ENCODE measurements around the gene NPC1. TPM values are rescaled to one million over a fixed set of nuclear protein-coding genes. Genes with fewer than 3 reads are reported as not detected.
A peak's percentile ranks its signal among the peaks of the same experiment; 100 is the strongest.

The NPC1 gene
- total RNA-seq, 1 experiment from 2014 or later, result 92.7 TPM

GRCh38 chr18:23609390-23610023, 23.2 kb upstream of the NPC1 start:
- ATAC-seq (no peak), DNase-seq (ENCODE audit: low read depth, low spot score) (no peak)
- H3K27me3 ChIP-seq (ENCODE audit: control insufficient read depth, insufficient read depth, low read length), result no peaks in the 10 kb centered on the region
- in situ Hi-C loops (cut with HindIII; ENCODE audit: low pct_unique_long_range_greater_than_20kb, low sequenced_read_pairs), result no loop called here
- H3K4me3 ChIP-seq (ENCODE audit: low read depth in 2 of 2, low read length in 2 of 2), result no peak overlapping the region
- intact Hi-C loops (cut with micrococcal nuclease; ENCODE audit: unreplicated experiment), result no loop called here
- no peaks in the 10 kb centered on the region for H3K36me3 ChIP-seq (ENCODE audit: control insufficient read depth, insufficient read depth, low read length)
- H3K27ac ChIP-seq (ENCODE audit: low read length), result no peak overlapping the region
- POLR2A ChIA-PET, result no interaction called here
- peaks cover 8% of the 10 kb centered on the region; the same call in 1 of the 2 replicates for H3K4me1 ChIP-seq (ENCODE audit: control insufficient read depth, insufficient read depth, low read length)
- BruUV-seq (replicated peaks), result no TSS peak
- TF ChIP-seq, protein P1, sequence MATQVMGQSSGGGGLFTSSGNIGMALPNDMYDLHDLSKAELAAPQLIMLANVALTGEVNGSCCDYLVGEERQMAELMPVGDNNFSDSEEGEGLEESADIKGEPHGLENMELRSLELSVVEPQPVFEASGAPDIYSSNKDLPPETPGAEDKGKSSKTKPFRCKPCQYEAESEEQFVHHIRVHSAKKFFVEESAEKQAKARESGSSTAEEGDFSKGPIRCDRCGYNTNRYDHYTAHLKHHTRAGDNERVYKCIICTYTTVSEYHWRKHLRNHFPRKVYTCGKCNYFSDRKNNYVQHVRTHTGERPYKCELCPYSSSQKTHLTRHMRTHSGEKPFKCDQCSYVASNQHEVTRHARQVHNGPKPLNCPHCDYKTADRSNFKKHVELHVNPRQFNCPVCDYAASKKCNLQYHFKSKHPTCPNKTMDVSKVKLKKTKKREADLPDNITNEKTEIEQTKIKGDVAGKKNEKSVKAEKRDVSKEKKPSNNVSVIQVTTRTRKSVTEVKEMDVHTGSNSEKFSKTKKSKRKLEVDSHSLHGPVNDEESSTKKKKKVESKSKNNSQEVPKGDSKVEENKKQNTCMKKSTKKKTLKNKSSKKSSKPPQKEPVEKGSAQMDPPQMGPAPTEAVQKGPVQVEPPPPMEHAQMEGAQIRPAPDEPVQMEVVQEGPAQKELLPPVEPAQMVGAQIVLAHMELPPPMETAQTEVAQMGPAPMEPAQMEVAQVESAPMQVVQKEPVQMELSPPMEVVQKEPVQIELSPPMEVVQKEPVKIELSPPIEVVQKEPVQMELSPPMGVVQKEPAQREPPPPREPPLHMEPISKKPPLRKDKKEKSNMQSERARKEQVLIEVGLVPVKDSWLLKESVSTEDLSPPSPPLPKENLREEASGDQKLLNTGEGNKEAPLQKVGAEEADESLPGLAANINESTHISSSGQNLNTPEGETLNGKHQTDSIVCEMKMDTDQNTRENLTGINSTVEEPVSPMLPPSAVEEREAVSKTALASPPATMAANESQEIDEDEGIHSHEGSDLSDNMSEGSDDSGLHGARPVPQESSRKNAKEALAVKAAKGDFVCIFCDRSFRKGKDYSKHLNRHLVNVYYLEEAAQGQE (IDR thresholded peaks at IDR 0.05; ENCODE audit: insufficient read depth in 1 of 2, low read depth in 2 of 2, low read length in 1 of 2), result peak in 1 of 2 experiments; percentile 52; a peak in 1 of 4 replicates
- no peak for TF ChIP-seq POLR2AphosphoS5 (IDR thresholded peaks at IDR 0.05; ENCODE audit: low read depth, low read length)
- H3K9me3 ChIP-seq (ENCODE audit: control insufficient read depth, insufficient read depth, low read depth, low read length), result no peaks in the 10 kb centered on the region
- CTCF ChIA-PET, result no interaction called here

DNA sequence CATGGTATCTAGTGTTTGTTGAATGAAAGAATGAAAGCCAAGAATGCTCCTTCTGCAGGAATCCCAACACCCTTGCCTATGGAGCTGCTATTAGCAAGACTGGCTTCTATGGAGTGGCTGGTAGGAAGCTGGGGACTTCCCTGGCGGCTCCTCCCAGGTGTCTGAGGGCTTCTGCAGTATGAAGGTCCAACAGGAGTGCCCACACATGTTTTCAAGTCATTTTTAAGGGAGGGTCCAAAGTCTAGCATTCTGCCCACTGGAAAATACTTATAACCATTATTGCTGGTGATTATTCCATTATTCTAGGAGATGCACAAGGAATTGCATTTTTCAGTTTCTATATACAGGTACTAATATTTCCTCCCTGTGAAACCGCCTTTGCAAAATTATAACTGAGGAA, 21.9 kb upstream of the NPC1 start:
- intact Hi-C loops (cut with micrococcal nuclease; ENCODE audit: unreplicated experiment), result no loop called here
- ChIA-PET POLR2A (no interaction called here), CTCF (no interaction called here)
- no peak for DNase-seq (ENCODE audit: low read depth, low spot score)
- Histone ChIP-seq H3K4me3 (ENCODE audit: low read depth in 2 of 2, low read length in 2 of 2) (no peak overlapping the region), H3K27me3 (ENCODE audit: control insufficient read depth, insufficient read depth, low read length) (no peaks in the 10 kb centered on the region), H3K27ac (ENCODE audit: low read length) (no peak overlapping the region), H3K9me3 (ENCODE audit: control insufficient read depth, insufficient read depth, low read depth, low read length) (no peaks in the 10 kb centered on the region), H3K4me1 (ENCODE audit: control insufficient read depth, insufficient read depth, low read length) (peaks cover 8% of the 10 kb centered on the region; the same call in 1 of the 2 replicates), H3K36me3 (ENCODE audit: control insufficient read depth, insufficient read depth, low read length) (no peaks in the 10 kb centered on the region)
- TF ChIP-seq POLR2AphosphoS5 (IDR thresholded peaks at IDR 0.05; ENCODE audit: low read depth, low read length) (no peak), CTCF (IDR thresholded peaks at IDR 0.05) (no peak)
- TF ChIP-seq, protein P1 (IDR thresholded peaks at IDR 0.05; ENCODE audit: insufficient read depth in 1 of 2, low read depth in 2 of 2, low read length in 1 of 2), result no peak
- ATAC-seq, result no peak
- in situ Hi-C loops (cut with HindIII; ENCODE audit: low pct_unique_long_range_greater_than_20kb, low sequenced_read_pairs), result no loop called here
- BruUV-seq (replicated peaks), result no TSS peak

All from Panc1 (cell line).